ENCODE data around the gene CETP.

GRCh38 chr16:56929639-56930038, 32.1 kb upstream of the CETP start:
- TF ChIP-seq CTCF (IDR thresholded peaks at IDR 0.05) (no peak), POLR2A (IDR thresholded peaks at IDR 0.05) (no peak), POLR2AphosphoS5 (IDR thresholded peaks at IDR 0.05) (no peak), EP300 (IDR thresholded peaks at IDR 0.05) (no peak)

All from sigmoid colon (tissue), 4 donors.